ENCODE results near the gene ERMN. TPM values are rescaled to one million over a fixed set of nuclear protein-coding genes. Genes with fewer than 3 reads are reported as not detected.
"Not testable (repeated sequence)": the region's sequence is repeated elsewhere in the genome, so short reads cannot be mapped to it uniquely, and the experiment has no call there.

Gene ERMN
- polyA plus RNA-seq, 3 donors: 0.06 to 0.24 (median 0.10) TPM

DNA sequence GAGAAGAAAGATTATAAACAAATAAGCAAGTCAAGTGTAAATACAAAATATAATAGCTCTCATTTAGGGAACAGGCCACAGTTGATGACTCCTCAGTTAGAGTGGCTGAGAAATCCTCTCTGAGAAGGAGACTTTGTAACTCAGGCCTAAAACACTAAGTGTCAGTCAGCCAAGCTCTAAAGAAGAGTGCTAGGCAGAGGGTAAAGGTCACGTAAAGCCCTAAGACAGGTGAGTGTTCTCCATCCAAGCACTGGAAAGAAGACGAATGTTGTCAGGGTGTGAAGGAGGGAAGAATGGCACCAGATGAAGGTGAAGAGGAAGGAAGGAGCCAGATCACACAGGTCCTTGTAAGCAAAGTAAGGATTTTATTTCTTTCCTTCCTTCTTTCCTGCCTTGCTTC lies 24.3 kb downstream of the ERMN start:
- no peak for DNase-seq (ENCODE audit: low read depth in 3 of 3, low spot score in 2 of 3)

DNA sequence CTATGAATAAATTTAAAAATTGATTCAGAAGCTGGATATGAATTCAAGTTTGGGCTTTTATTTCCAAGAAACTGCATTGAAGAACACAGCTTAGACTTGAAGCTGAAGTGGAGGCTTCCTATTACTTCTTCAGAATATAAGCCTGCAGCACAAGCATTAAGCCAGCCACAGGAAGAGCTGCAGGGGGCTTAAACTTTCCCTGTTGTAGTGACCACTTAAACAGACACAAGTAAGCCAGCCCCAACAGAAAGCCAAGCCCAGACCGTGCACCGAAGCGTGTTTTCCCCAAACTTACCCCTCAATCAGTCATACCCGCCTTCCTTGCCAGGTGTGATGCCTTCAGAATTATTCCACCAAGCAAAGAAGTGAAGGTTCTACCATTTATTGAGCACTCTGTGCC lies 28.7 kb downstream of the ERMN start:
- DNase-seq (ENCODE audit: low read depth in 3 of 3, low spot score in 2 of 3): no peak

DNA sequence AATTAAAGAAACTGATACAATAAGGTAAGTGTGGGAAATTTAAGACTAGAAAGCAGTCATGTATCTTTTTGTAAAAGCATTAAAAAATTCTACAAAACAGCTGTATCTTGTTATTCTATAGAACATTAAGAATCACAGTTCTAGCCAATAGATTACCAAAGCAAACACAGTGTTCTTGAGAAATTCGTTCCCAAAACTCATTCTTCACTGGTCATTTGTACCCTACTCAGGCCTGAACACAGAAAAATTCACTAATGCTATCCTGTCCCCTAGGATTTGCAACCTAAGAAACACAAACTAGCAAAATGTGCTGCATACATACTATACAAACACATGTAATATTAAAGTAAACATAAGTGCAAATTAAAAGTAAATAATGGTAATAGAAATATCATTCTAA lies 29.1 kb downstream of the ERMN start:
- no peak for DNase-seq (ENCODE audit: low read depth in 3 of 3, low spot score in 2 of 3)

DNA sequence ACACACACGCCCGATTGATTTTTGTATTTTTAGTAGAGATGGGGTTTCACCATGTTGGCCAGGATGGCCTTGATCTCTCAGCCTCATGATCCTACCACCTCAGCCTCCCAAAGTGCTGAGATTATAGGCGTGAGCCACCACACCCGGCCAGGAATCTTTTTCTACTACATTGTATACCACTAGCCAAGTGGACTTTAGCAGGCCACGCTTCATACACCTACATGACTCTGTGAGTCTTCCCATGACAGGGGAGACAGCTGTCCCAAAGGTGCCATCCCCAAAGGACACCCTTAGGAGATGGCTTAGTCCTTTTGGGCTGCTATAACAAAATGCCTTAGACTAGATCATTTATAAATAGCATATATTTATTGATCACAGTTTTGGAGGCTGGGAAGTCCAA lies 32.8 kb downstream of the ERMN start:
- no peak for DNase-seq (ENCODE audit: low read depth in 3 of 3, low spot score in 2 of 3)

DNA sequence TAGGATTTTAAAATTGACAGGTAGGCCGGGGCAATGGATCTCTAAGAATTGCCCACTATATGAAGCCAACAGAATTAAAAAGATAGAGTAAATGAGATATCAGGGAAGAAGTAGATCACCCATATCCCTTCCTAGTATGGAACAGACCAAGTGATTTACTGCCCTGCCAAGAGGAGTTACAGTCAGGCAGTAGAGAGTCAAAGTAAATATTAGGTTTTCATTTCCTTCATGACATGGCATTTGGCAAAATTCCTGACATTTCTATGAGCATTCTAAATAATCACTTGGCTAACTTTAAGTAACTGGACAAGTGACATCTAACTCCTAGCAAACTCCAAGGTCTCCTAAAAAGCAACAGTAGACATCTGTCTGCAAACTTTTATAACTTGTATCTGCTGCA lies 34.6 kb downstream of the ERMN start:
- DNase-seq (ENCODE audit: low read depth in 3 of 3, low spot score in 2 of 3): no peak

DNA sequence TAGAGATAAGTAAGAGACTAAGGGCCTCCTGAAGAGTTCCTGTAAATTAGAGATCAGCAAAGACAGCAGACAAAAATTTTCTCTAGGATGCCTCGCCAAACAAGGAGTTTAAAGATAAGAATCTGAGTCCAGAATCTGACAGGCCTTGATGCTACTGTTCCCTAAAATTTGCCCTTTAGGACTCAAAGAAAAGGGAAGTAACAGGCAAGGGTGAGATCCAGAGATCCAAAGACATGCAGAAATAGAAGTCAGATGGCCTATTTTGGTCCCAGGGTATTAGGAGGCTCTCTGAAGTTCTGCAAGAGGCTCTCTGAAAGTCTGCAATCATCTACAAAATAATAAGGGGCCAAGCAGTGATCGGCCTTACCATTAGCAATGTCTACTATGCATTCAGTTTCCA lies 35.1 kb downstream of the ERMN start:
- no peak for DNase-seq (ENCODE audit: low read depth in 3 of 3, low spot score in 2 of 3)

DNA sequence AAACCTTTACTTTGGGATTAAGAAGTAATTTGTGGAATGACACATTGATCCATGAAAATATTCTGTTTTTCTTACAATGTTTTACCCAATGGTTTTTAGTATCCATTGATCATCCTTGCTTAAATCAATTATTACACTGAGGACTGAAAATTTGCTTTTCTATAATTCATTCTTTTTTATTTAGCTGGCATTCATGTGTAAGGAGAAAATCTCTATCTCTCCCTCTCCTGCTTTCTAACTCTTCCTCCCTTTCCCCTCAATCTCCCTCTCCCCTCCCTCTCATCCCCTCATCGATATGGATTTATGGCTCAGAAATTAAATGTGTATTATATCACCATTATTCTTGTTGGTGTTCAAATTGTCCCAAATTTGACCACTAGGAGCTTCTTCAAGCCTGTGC lies 38.5 kb downstream of the ERMN start:
- DNase-seq (ENCODE audit: low read depth in 3 of 3, low spot score in 2 of 3): no peak

DNA sequence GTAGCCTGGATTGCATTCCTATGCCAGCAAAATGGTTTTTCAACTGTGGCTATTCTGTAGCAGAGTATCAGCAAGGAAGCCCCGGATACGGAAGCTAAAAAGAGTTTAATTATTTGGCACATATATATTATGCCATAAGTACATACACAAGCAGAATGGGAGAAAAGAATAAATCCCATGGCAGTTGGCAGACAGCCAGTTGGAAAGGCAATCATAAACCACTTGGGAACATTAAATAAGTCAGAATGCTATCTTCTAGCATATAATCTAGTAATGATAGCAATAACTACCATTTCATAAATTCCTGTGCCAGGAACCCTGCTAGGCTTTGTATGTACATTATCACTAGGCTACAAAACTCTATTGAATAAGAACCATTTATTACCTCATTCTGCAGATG lies 42.2 kb downstream of the ERMN start:
- no peak for DNase-seq (ENCODE audit: low read depth in 3 of 3, low spot score in 2 of 3)

DNA sequence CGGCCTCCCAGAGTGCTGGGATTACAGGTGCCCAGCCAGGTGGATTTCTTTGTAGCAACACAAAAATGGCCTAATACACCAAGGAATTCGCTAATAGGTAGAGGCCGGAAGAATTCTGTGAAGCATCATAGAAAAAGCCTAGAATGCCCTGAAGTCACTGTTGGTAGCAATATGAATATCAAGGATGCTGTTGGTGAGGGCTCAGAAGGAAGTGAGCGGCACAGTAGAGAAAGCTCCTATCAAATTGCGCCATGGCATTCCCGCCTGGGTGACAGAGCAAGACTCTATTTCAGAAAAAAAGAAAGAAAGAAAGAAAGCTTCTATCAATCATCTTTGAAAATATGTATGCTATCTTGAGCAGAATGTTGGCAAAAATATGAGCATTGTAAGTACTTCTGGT lies 44.3 kb downstream of the ERMN start:
- no peak for DNase-seq (ENCODE audit: low read depth in 3 of 3, low spot score in 2 of 3)

DNA sequence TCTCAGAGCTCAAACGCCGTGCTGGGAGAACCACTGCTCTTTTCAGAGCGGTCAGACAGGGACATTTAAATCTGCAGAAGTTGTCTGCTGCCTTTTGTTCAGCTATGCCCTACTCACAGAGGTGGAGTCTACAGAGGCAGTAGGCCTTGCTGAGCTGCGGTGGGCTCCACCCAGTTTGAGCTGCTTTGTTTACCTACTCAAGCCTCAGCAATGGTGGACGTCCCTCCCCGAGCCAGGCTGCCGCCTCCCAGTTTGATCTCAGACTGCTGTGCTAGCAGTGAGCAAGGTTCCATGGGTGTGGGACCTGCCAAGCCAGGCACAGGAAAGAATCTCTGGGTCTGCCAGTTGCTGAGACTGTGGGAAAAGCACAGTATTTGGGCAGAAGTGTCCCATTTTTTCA lies 46.3 kb downstream of the ERMN start:
- DNase-seq (ENCODE audit: low read depth in 3 of 3, low spot score in 2 of 3): not testable (repeated sequence)

DNA sequence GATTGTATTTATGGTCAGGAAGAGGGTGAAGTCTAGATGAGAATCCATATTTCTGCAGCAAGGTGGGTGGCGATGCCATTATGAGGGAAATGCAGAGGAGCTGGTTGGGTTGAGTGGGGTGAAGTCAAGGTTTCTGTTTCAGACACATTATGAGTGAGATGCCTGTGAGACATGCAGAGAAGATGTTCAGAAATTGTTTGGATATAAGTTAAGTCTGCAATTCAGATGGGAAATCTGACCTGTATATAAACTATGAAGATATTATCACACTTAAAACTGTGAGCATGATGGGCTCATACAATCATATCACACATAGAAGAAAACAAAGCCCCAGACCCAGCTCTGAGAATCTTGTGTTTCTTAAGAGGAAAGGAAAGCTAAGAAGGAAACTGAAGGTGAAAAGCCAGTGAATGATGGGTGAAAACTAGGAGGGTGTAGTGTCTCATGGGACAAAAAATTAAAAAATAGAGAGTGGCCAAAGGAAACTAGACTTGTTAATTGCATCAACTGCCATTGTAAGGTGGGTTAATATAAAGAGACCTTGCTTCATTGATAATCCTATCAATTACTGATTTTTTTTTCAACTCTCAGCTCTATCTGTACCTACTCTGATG lies 53.9 kb downstream of the ERMN start:
- no peak for DNase-seq (ENCODE audit: low read depth in 3 of 3, low spot score in 2 of 3)

DNA sequence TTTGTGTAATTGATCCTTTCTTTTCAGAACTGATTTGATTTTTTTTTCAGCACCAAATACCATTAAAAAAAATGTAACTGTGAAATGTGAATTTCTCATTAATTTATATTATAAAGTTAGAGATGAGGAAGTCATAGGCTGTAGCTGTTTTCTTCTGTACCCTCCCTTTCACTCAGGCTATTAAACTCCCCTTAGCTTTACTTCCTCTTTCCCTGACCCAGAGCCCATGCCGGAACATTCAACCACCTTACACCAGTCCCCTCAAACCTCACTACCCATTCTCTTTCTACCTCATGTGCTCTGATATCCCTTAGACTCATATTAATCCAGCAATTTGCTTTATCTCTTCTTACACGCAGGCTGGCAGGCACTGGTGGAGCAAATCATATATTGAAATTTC lies 55.7 kb downstream of the ERMN start:
- no peak for DNase-seq (ENCODE audit: low read depth in 3 of 3, low spot score in 2 of 3)

DNA sequence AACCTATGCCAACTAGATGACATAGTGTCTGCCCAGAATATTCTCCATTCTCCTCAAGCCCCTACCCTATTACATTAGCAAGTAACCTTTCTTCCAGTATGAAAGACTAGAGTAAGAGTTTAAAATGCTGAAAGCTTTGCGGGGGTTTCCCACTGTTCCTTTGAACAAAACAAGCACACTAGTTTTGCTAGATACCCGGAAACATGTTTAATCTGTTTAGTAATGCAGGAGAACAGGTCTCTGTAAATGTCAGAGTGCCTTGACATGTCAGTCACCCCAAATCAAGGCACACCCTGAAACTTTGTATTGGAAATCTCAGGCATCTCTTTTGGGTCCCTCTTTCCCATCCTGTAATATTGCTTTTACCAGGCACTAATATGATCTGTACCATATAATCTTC lies 56.6 kb downstream of the ERMN start:
- no peak for DNase-seq (ENCODE audit: low read depth in 3 of 3, low spot score in 2 of 3)

Other genes starting within 250 kb of the ERMN start
- under 1 TPM; 0.35 to 0.67 (median 0.47) TPM for gene GALNT5, start 68.1 kb downstream of the ERMN start, polyA plus RNA-seq (ENCODE audit: insufficient read length in 3 of 3)
- 1 to 10 TPM; 1.6 to 2.1 (median 1.9) TPM for gene CYTIP, start 118.3 kb upstream of the ERMN start, polyA plus RNA-seq (ENCODE audit: insufficient read length in 3 of 3)

All from right renal cortex interstitium (tissue), 3 donors.